Middle frontal gyrus (tissue), 1 donor: ENCODE data around the gene MGP.

Experiments used
- DNase-seq: peaks from one replicate; pipeline ENCODE4 v3.0.0-alpha.2; 2015; ENCODE audit warnings: low spot score; ENCODE audit errors: extremely low spot score

The MGP gene

GRCh38 chr12:14868916-14869506 is 16.6 kb downstream of the MGP start:
- DNase-seq = no peak

- DNase-seq = no peak
These were observed 25.2 kb downstream of the MGP start for GRCh38 chr12:14860490-14860889.

- DNase-seq = no peak
These were observed 27.1 kb downstream of the MGP start for GRCh38 chr12:14858513-14858912.

- no peak for DNase-seq
These were observed 31.0 kb downstream of the MGP start for GRCh38 chr12:14854586-14855183.

GRCh38 chr12:14853961-14854360 is 31.7 kb downstream of the MGP start:
- no peak for DNase-seq

GRCh38 chr12:14852880-14853279 is 32.8 kb downstream of the MGP start:
- no peak for DNase-seq

- no peak for DNase-seq
These were observed 34.6 kb downstream of the MGP start for GRCh38 chr12:14850929-14851663.

- DNase-seq = no peak
These were observed 36.0 kb downstream of the MGP start for GRCh38 chr12:14849661-14850060.

GRCh38 chr12:14846876-14847580 is 38.6 kb downstream of the MGP start:
- no peak for DNase-seq

GRCh38 chr12:14846042-14846587 is 39.5 kb downstream of the MGP start:
- no peak for DNase-seq

GRCh38 chr12:14845350-14845750 is 40.3 kb downstream of the MGP start:
- peak; percentile 39 for DNase-seq

GRCh38 chr12:14844401-14844800 is 41.3 kb downstream of the MGP start:
- DNase-seq = no peak

GRCh38 chr12:14843425-14843887 is 42.2 kb downstream of the MGP start, which contains the start of gene ART4:
ART4 (minus strand) TSS chr12:14843526; CDS start chr12:14843113, 413 bp downstream.
- no peak for DNase-seq

GRCh38 chr12:14842315-14842714 is 43.3 kb downstream of the MGP start:
- no peak for DNase-seq

- no peak for DNase-seq
These were observed 43.9 kb downstream of the MGP start for GRCh38 chr12:14841761-14842160.

GRCh38 chr12:14840616-14841015 is 45.0 kb downstream of the MGP start:
- no peak for DNase-seq

- DNase-seq = no peak
These were observed 46.4 kb downstream of the MGP start for GRCh38 chr12:14839262-14839661.

GRCh38 chr12:14836336-14837210 is 49.1 kb downstream of the MGP start:
- DNase-seq = no peak

- DNase-seq = no peak
These were observed 51.1 kb downstream of the MGP start for GRCh38 chr12:14834509-14834908.

- no peak for DNase-seq
These were observed 51.7 kb downstream of the MGP start for GRCh38 chr12:14833952-14834351.

GRCh38 chr12:14833336-14833735 is 52.3 kb downstream of the MGP start:
- no peak for DNase-seq
